IMR-90 (cell line): ENCODE data around the gene GABBR2. TPM values are rescaled to one million over a fixed set of nuclear protein-coding genes. Genes with fewer than 3 reads are reported as not detected.

Source experiments
- ATAC-seq: fragments of 200-7000 bp; cut with Tn5 transposase; 2 replicates; pipeline ENCODE4 v1.9.1; 2020; ENCODE audit warnings: low read depth, mild to moderate bottlenecking, moderate library complexity
- BruUV-seq: library from RNA; stranded (reverse); fragments of 400-500 nt; replicated peaks from 2 replicates; lab custom pipeline; 2021; lab: Mats Ljungman, UMichigan
- CTCF ChIA-PET: fragments of 300-600 bp; formaldehyde crosslinking; extraction: SDS; loops from one replicate; lab custom pipeline; 2021; ENCODE audit warnings: antibody characterized with exemption; lab: Yijun Ruan, JAX
- POLR2A ChIA-PET: fragments of 300-600 bp; sonication (Branson Sonifier 250); formaldehyde crosslinking; loops from one replicate; lab custom pipeline; 2022; ENCODE audit warnings: antibody characterized with exemption; ENCODE audit not compliant: unreplicated experiment; lab: Charles Lee
- DNase-seq: peaks from one replicate; pipeline ENCODE4 v3.0.0; 2013
- H2AFZ ChIP-seq: replicated peaks from 2 replicates; pipeline ENCODE3; 2013; ENCODE audit warnings: low read length, mild to moderate bottlenecking; ENCODE audit not compliant: poor library complexity
- H2AK5ac ChIP-seq: 2 replicates; pipeline ENCODE4 v1.6.1; 2013; ENCODE audit warnings: low read depth, low read length, inconsistent platforms
- H2AK9ac ChIP-seq: replicated peaks from 2 replicates; pipeline ENCODE3; 2013; ENCODE audit warnings: mild to moderate bottlenecking, low read depth, low read length, moderate library complexity; ENCODE audit not compliant: poor library complexity
- H2BK120ac ChIP-seq: 2 replicates; pipeline ENCODE4 v1.6.1; 2013; ENCODE audit warnings: low read depth, low read length, inconsistent platforms
- H2BK15ac ChIP-seq: 3 replicates; pipeline ENCODE4 v1.6.1; 2013; ENCODE audit warnings: low read depth, low read length, inconsistent platforms
- H2BK20ac ChIP-seq: 2 replicates; pipeline ENCODE4 v1.6.1; 2013; ENCODE audit warnings: low read depth, mild to moderate bottlenecking, inconsistent platforms, low read length, moderate library complexity
- H2BK5ac ChIP-seq: 2 replicates; pipeline ENCODE4 v1.6.1; 2013; ENCODE audit warnings: mild to moderate bottlenecking, low read depth, low read length, inconsistent platforms; ENCODE audit not compliant: poor library complexity, severe bottlenecking
- H3K14ac ChIP-seq: replicated peaks from 2 replicates; pipeline ENCODE4 v1.6.1; 2013; ENCODE audit warnings: low read depth, low read length, inconsistent platforms
- H3K18ac ChIP-seq: 2 replicates; pipeline ENCODE4 v1.6.1; 2013; ENCODE audit warnings: low read depth, low read length, control low read depth
- H3K23ac ChIP-seq: 2 replicates; pipeline ENCODE4 v1.6.1; 2013; ENCODE audit warnings: low read depth, low read length, inconsistent platforms
- H3K27ac ChIP-seq: 2 replicates; pipeline ENCODE4 v1.5.1; 2013; ENCODE audit warnings: mild to moderate bottlenecking, control low read depth, low read length; ENCODE audit not compliant: insufficient read depth
- H3K27me3 ChIP-seq: 2 replicates; pipeline ENCODE4 v1.6.1; 2013; ENCODE audit warnings: low read length; ENCODE audit not compliant: control insufficient read depth, insufficient read depth
- H3K36me3 ChIP-seq: 2 replicates; pipeline ENCODE4 v1.6.1; 2013; ENCODE audit warnings: low read length, mixed read lengths; ENCODE audit not compliant: control insufficient read depth, insufficient read depth
- H3K4ac ChIP-seq: 2 replicates; pipeline ENCODE4 v1.6.1; 2013; ENCODE audit warnings: low read depth, low read length, inconsistent platforms
- H3K4me1 ChIP-seq: 2 replicates; pipeline ENCODE4 v1.6.1; 2013; ENCODE audit warnings: low read length, mixed read lengths; ENCODE audit not compliant: control insufficient read depth, insufficient read depth
- H3K4me2 ChIP-seq: 2 replicates; pipeline ENCODE4 v1.6.1; 2013; ENCODE audit warnings: low read depth, mild to moderate bottlenecking, control low read depth, low read length, moderate library complexity
- H3K4me3 ChIP-seq: 2 replicates; pipeline ENCODE4 v1.5.1; 2013; ENCODE audit warnings: low read depth, mild to moderate bottlenecking, control low read depth, low read length, moderate library complexity; ENCODE audit not compliant: insufficient read depth
- H3K56ac ChIP-seq: 2 replicates; pipeline ENCODE4 v1.6.1; 2013; ENCODE audit warnings: low read length, inconsistent platforms; ENCODE audit not compliant: insufficient read depth; ENCODE audit errors: extremely low read depth
- H3K79me1 ChIP-seq, 2 experiments: 2 replicates each; pipeline ENCODE4 v1.6.1; 2013; ENCODE audit warnings: low read length in 2 of 2, inconsistent platforms in 1 of 2, low read depth in 1 of 2
- H3K9ac ChIP-seq: 2 replicates; pipeline ENCODE4 v1.6.1; 2013; ENCODE audit warnings: low read depth, low read length, control low read depth
- H3K9me1 ChIP-seq: 2 replicates; pipeline ENCODE4 v1.6.1; 2013; ENCODE audit warnings: low read length, inconsistent platforms; ENCODE audit not compliant: insufficient read depth
- H3K9me3 ChIP-seq: 2 replicates; pipeline ENCODE4 v1.6.1; 2013; ENCODE audit warnings: low read length; ENCODE audit not compliant: control insufficient read depth, insufficient read depth
- H4K20me1 ChIP-seq: 2 replicates; pipeline ENCODE4 v1.6.1; 2013; ENCODE audit warnings: low read length, inconsistent platforms; ENCODE audit not compliant: insufficient read depth
- H4K5ac ChIP-seq: 2 replicates; pipeline ENCODE4 v1.6.1; 2013; ENCODE audit warnings: mild to moderate bottlenecking, low read depth, low read length, control low read depth
- H4K8ac ChIP-seq, 2 experiments: 2 replicates each; pipeline ENCODE4 v1.6.1; 2013; ENCODE audit warnings: low read depth in 2 of 2, low read length in 2 of 2, control low read depth in 1 of 2, inconsistent platforms in 1 of 2
- H4K91ac ChIP-seq: 2 replicates; pipeline ENCODE4 v1.6.1; 2013; ENCODE audit warnings: low read depth, low read length, inconsistent platforms; ENCODE audit not compliant: insufficient read depth
- BHLHE40 ChIP-seq: fragments of 150-350 bp; IDR thresholded peaks from 2 replicates; pipeline ENCODE4 v1.6.1; 2016; ENCODE audit warnings: mild to moderate bottlenecking, low read depth, low read length
- CEBPB ChIP-seq: IDR thresholded peaks from 2 replicates; pipeline ENCODE4 v1.6.1; 2012; ENCODE audit warnings: low read depth, low read length, improper control_type of control experiment
- CHD1 ChIP-seq: IDR thresholded peaks from 2 replicates; pipeline ENCODE4 v1.6.1; 2012; ENCODE audit warnings: low read depth, low read length, improper control_type of control experiment
- CTCF ChIP-seq: conservative IDR thresholded peaks from 2 replicates; pipeline ENCODE4 v1.5.1; 2012; ENCODE audit warnings: mild to moderate bottlenecking, low read depth, low read length, improper control_type of control experiment
- ELK1 ChIP-seq: fragments of 150-350 bp; IDR thresholded peaks from 2 replicates; pipeline ENCODE4 v1.6.1; 2016; ENCODE audit warnings: low read depth, mild to moderate bottlenecking, low read length, moderate library complexity, borderline replicate concordance
- FOS ChIP-seq: fragments of 150-350 bp; IDR thresholded peaks from 2 replicates; pipeline ENCODE4 v1.6.1; 2016; ENCODE audit warnings: low read depth, low read length
- MAFK ChIP-seq: IDR thresholded peaks from 2 replicates; pipeline ENCODE4 v1.6.1; 2012; ENCODE audit warnings: low read depth, low read length, improper control_type of control experiment
- MAZ ChIP-seq: IDR thresholded peaks from 2 replicates; pipeline ENCODE4 v1.6.1; 2012; ENCODE audit warnings: low read depth, mild to moderate bottlenecking, low read length, improper control_type of control experiment, moderate library complexity, borderline replicate concordance
- MXI1 ChIP-seq: IDR thresholded peaks from 2 replicates; pipeline ENCODE4 v1.6.1; 2012; ENCODE audit warnings: low read depth, mild to moderate bottlenecking, low read length, moderate library complexity, borderline replicate concordance
- NFE2L2 ChIP-seq: fragments of 150-350 bp; IDR thresholded peaks from 2 replicates; pipeline ENCODE4 v1.6.1; 2016; ENCODE audit warnings: low read depth, mild to moderate bottlenecking, low read length
- POLR2A ChIP-seq: IDR thresholded peaks from 2 replicates; pipeline ENCODE4 v1.6.1; 2012; ENCODE audit warnings: mild to moderate bottlenecking, low read depth, low read length
- RAD21 ChIP-seq: IDR thresholded peaks from 2 replicates; pipeline ENCODE4 v1.6.1; 2012; ENCODE audit warnings: low read length, improper control_type of control experiment
- RCOR1 ChIP-seq: IDR thresholded peaks from 2 replicates; pipeline ENCODE4 v1.6.1; 2012; ENCODE audit warnings: mild to moderate bottlenecking, low read length, improper control_type of control experiment; ENCODE audit not compliant: insufficient replicate concordance
- RFX5 ChIP-seq: IDR thresholded peaks from 2 replicates; pipeline ENCODE4 v1.8.0; 2012; ENCODE audit warnings: low read depth, mild to moderate bottlenecking, low read length, moderate library complexity
- SMC3 ChIP-seq: fragments of 150-350 bp; IDR thresholded peaks from 2 replicates; pipeline ENCODE4 v1.6.1; 2016; ENCODE audit warnings: low read depth, mild to moderate bottlenecking, antibody characterized with exemption, low read length, moderate library complexity
- USF2 ChIP-seq: fragments of 150-350 bp; IDR thresholded peaks from 2 replicates; pipeline ENCODE4 v1.6.1; 2017; ENCODE audit warnings: mild to moderate bottlenecking, antibody characterized with exemption, low read length, low read depth
- WGBS, 2 experiments: methylation state at CpG; one replicate each; pipeline versions ENCODE4 v1.1.5 to v1.1.7; 2013; ENCODE audit warnings: missing lambda C conversion rate in 2 of 2; ENCODE audit not compliant: insufficient read length in 1 of 2; ENCODE audit errors: extremely low coverage in 2 of 2; 5-methylcytosine and 5-hydroxymethylcytosine counted together
- dilution Hi-C: fragments of 300-500 bp; cut with HindIII; formaldehyde crosslinking; loops from one replicate; pipeline ENCODE4 v1.14.3; 2018; ENCODE audit warnings: low sequenced_read_pairs; ENCODE audit not compliant: unreplicated experiment
- in situ Hi-C: fragments of 300-500 bp; cut with MboI; formaldehyde crosslinking; loops from 3 replicates; pipeline ENCODE4 v1.14.3; 2019; ENCODE audit warnings: low sequenced_read_pairs, inconsistent platforms, mixed read lengths
- intact Hi-C: fragments of 100-400 bp; cut with micrococcal nuclease; formaldehyde crosslinking; loops from 2 replicates; pipeline ENCODE4 v1.10.0; 2022
- polyA plus RNA-seq, 3 experiments: library from polyadenylated mRNA; depleted of rRNA; stranded (reverse); fragments of >200 nt; gene quantifications; 2 replicates each; pipeline ENCODE4 v1.2.3, GENCODE V29; 2012; ENCODE audit warnings: low replicate concordance in 1 of 3
- total RNA-seq: library from RNA; depleted of rRNA; stranded (reverse); fragments of >200 nt; gene quantifications from 2 replicates; pipeline ENCODE4 v1.2.3, GENCODE V29; 2012

GABBR2 gene
- total and polyA plus RNA-seq, 2 of the 4 experiments (the other 2 are of a cell fraction) = 14.2 to 20.3 TPM

- dilution Hi-C loops = no loop called here
- H3K18ac ChIP-seq = no peak overlapping the region
- BruUV-seq = no TSS peak
These were observed 330.4 kb downstream of the GABBR2 start for GRCh38 chr9:98378206-98378780.

More at GRCh38 chr9:98378206-98378780, 330.4 kb downstream of the GABBR2 start:
- intact Hi-C loops (no loop called here), in situ Hi-C loops (no loop called here)
- Histone ChIP-seq H2BK20ac (peak overlapping the region; percentile 70), H4K5ac (no peak overlapping the region), H4K91ac (peak overlapping the region; percentile 27; the same call in 1 of the 2 replicates), H3K9ac (no peak overlapping the region), H3K9me1 (peaks cover 30% of the 10 kb centered on the region), H3K79me1 (peaks cover 0 to 20% of the 10 kb centered on the region in 2 experiments; a peak in 3 of 4 replicates), H3K14ac (0 out of 2 replicates have a peak overlapping the region, but pooled peaks have one; percentile 46), H2BK120ac (peak overlapping the region; percentile 87), H3K23ac (no peak overlapping the region; the same call in 1 of the 2 replicates), H2BK15ac (peak overlapping the region; percentile 65; the same call in 1 of the 3 replicates), H4K8ac (peak overlapping the region in 1 of 2 experiments; percentile 37; a peak in 1 of 4 replicates), H3K4me2 (no peak overlapping the region), H2BK5ac (peak overlapping the region; percentile 55), H3K27ac (no peak overlapping the region), H3K36me3 (no peaks in the 10 kb centered on the region), H3K9me3 (no peaks in the 10 kb centered on the region), H3K56ac (no peak overlapping the region), H2AK5ac (peak overlapping the region; percentile 79), H4K20me1 (no peaks in the 10 kb centered on the region), H3K4me3 (no peak overlapping the region), H3K4me1 (peaks cover 23% of the 10 kb centered on the region), H2AK9ac (peak overlapping the region; percentile 56), H2AFZ (peak overlapping the region; percentile 72), H3K4ac (peak overlapping the region; percentile 48; the same call in 1 of the 2 replicates), H3K27me3 (no peaks in the 10 kb centered on the region)
- no peak for ATAC-seq
- 100% methylated on average over 2 of the region's 8 CpGs; no CpG with 5 or more reads in 1 of the 2 experiments for WGBS, 2 experiments
- POLR2A ChIA-PET = no interaction called here
- no peak for DNase-seq
- TF ChIP-seq SMC3 = no peak
- TF ChIP-seq FOS = no peak
- TF ChIP-seq MXI1 = no peak
- TF ChIP-seq POLR2A = no peak
- TF ChIP-seq CEBPB = no peak
- no peak for TF ChIP-seq ELK1
- TF ChIP-seq CHD1 = no peak
- TF ChIP-seq NFE2L2 = no peak
- no peak for TF ChIP-seq RFX5
- no peak for TF ChIP-seq RAD21
- no peak for TF ChIP-seq USF2
- TF ChIP-seq RCOR1 = no peak
- TF ChIP-seq MAZ = no peak
- no peak for TF ChIP-seq BHLHE40
- no peak for TF ChIP-seq MAFK
- TF ChIP-seq CTCF = no peak
- CTCF ChIA-PET = no interaction called here
